Measurements from ENCODE around the gene FOXN3. TPM values are rescaled to one million over a fixed set of nuclear protein-coding genes. Genes with fewer than 3 reads are reported as not detected.

The FOXN3 gene
- total RNA-seq, 1 donor from 2014 or later = 27.8 TPM

- DNase-seq (ENCODE audit: low read depth) = no peak
- no peak for TF ChIP-seq CTCF (conservative IDR thresholded peaks at IDR 0.05; ENCODE audit: low read depth, low read length)
- no peak overlapping the region for H3K4me3 ChIP-seq (ENCODE audit: low read depth, low read length)
Measured at GRCh38 chr14:89366864-89367778, 49.9 kb downstream of the FOXN3 start.

- no peak for TF ChIP-seq CTCF (conservative IDR thresholded peaks at IDR 0.05; ENCODE audit: low read depth, low read length)
- H3K4me3 ChIP-seq (ENCODE audit: low read depth, low read length) = no peak overlapping the region
- no peak for DNase-seq (ENCODE audit: low read depth)
Measured at GRCh38 chr14:89365061-89365801, 51.8 kb downstream of the FOXN3 start.

GRCh38 chr14:89364316-89364715 is 52.7 kb downstream of the FOXN3 start:
- no peak overlapping the region for H3K4me3 ChIP-seq (ENCODE audit: low read depth, low read length)
- no peak for TF ChIP-seq CTCF (conservative IDR thresholded peaks at IDR 0.05; ENCODE audit: low read depth, low read length)
- DNase-seq (ENCODE audit: low read depth) = no peak

- no peak for TF ChIP-seq CTCF (conservative IDR thresholded peaks at IDR 0.05; ENCODE audit: low read depth, low read length)
- H3K4me3 ChIP-seq (ENCODE audit: low read depth, low read length) = no peak overlapping the region
- no peak for DNase-seq (ENCODE audit: low read depth)
Measured at GRCh38 chr14:89360277-89360676, 56.8 kb downstream of the FOXN3 start.

- TF ChIP-seq CTCF (conservative IDR thresholded peaks at IDR 0.05; ENCODE audit: low read depth, low read length) = no peak
- no peak overlapping the region for H3K4me3 ChIP-seq (ENCODE audit: low read depth, low read length)
- no peak for DNase-seq (ENCODE audit: low read depth)
Measured at GRCh38 chr14:89359477-89360222, 57.4 kb downstream of the FOXN3 start.

DNA sequence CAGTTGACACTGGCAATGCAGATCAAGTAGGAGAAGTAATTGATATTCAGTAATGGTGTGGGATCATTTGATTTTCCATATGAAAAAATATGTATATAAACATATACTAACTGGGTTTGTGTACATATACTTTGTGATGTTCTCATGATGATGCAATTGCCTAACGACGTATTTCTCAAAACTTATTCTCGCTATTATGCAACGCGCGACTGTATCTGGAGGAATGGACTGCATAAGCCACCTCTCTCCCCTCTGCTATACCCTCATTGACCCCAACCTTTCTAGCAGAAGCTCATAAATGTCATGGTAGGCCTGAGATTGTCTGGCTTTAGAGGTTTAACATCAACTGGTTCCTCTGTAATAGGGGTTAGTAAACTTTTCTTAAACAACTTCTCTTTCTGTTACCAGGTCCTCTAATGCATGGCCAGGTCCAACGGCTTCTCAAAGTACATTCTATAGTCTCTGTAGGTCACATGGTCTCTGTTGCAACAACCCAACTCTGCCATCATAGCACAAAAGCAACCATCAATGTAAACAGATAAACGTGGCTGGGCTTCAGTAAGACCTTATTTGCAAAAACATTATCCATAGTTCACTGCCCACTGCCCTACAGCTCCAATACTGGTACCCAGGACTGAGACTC is 59.3 kb downstream of the FOXN3 start:
- TF ChIP-seq CTCF (conservative IDR thresholded peaks at IDR 0.05; ENCODE audit: low read depth, low read length) = no peak
- no peak for DNase-seq (ENCODE audit: low read depth)
- H3K4me3 ChIP-seq (ENCODE audit: low read depth, low read length) = no peak overlapping the region
